Epithelial cell of proximal tubule (primary cell): ENCODE results near the gene AGPAT2. TPM values are rescaled to one million over a fixed set of nuclear protein-coding genes. Genes with fewer than 3 reads are reported as not detected.

Experiments
- DNase-seq: peaks from one replicate; pipeline ENCODE4 v3.0.0-alpha.2; 2011; ENCODE audit warnings: low read depth
- H3K4me3 ChIP-seq: 2 replicates; pipeline ENCODE4 v1.5.1; 2011; ENCODE audit warnings: low read depth, mild to moderate bottlenecking, low read length
- CTCF ChIP-seq: conservative IDR thresholded peaks from 2 replicates; pipeline ENCODE4 v1.5.1; 2012; ENCODE audit warnings: low read depth, mild to moderate bottlenecking, low read length
- total RNA-seq: library from RNA; depleted of rRNA; stranded (reverse); fragments of >200 nt; gene quantifications from 2 replicates; pipeline ENCODE4 v1.2.3, GENCODE V29; 2015

The AGPAT2 gene
- total RNA-seq, 1 donor from 2014 or later, result 40.5 TPM

- DNase-seq, result no peak
- H3K4me3 ChIP-seq, result no peak overlapping the region
- no peak for TF ChIP-seq CTCF
Measured at GRCh38 chr9:136676297-136676794, 10.9 kb downstream of the AGPAT2 start.

GRCh38 chr9:136675477-136676296 is 11.6 kb downstream of the AGPAT2 start:
- TF ChIP-seq CTCF, result no peak
- no peak for DNase-seq
- H3K4me3 ChIP-seq, result no peak overlapping the region

GRCh38 chr9:136674786-136675349 is 12.4 kb downstream of the AGPAT2 start:
- no peak for TF ChIP-seq CTCF
- H3K4me3 ChIP-seq, result no peak overlapping the region
- no peak for DNase-seq

GRCh38 chr9:136673975-136674785 is 13.1 kb downstream of the AGPAT2 start:
- TF ChIP-seq CTCF, result no peak
- DNase-seq, result no peak
- H3K4me3 ChIP-seq, result no peak overlapping the region

- DNase-seq, result no peak
- no peak overlapping the region for H3K4me3 ChIP-seq
- no peak for TF ChIP-seq CTCF
Measured at GRCh38 chr9:136673088-136673974, 13.9 kb downstream of the AGPAT2 start.

GRCh38 chr9:136672431-136673087 is 14.7 kb downstream of the AGPAT2 start:
- DNase-seq, result no peak
- H3K4me3 ChIP-seq, result no peak overlapping the region
- no peak for TF ChIP-seq CTCF
